ENCODE data around the gene STXBP1. TPM values are rescaled to one million over a fixed set of nuclear protein-coding genes. Genes with fewer than 3 reads are reported as not detected.

Gene STXBP1
- total and polyA plus RNA-seq, 2 of the 13 experiments (the other 11 are each of a cell fraction or from before 2014, with no cell fraction given) = 2.9 TPM

DNA sequence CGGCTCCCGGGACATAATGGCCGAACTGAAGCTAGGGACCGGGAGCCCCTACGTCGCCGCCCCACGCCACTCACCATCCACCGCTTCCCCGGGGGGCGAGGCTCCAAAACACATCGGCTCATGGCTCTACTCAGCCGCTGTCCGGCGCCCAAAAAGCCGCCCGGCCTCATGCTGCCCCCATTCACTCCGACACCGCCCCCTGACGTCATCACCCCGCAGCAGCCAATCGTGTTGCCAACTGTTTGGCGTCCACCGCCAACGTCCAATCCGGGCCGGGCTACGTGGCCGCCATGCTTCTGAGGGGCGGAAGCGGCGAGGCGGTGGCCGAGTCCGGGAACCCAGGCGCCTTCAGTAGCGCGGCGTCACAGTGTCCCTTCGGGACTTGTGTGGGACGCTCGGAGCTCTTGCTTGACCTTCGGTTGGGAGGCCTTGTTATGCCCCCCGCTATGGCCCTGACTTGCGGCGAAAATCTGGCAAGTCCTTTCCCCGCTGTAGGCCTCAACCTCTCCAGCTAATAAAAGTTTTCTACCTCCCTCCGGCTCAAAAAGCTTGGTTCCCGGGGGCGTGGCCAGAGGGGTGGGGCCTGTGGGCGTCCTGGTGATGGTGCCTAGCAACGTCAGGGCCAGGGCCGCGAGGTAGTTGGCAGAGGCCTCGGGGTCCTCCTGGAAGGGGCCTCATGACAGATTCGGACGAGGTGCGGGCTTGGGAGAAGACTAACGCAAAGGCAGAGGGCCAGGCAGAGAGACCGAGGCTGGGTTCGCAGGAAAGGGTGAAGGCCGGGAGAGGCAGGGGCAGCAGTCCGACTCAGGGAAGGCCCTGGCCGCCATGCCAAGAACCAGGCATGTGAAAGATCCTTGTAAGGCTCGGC is 103.6 kb downstream of the STXBP1 start, which contains the start of the genes PTRH1 and TTC16 (continued):
- TF ChIP-seq PHF5A (CRISPR knock-in tag; IDR thresholded peaks at IDR 0.05; ENCODE audit: low read depth, unreplicated experiment) (peak; percentile 29), ZNF761 (CRISPR knock-in tag; conservative IDR thresholded peaks at IDR 0.05) (no peak; the same call in 1 of the 2 replicates), U2AF2 (IDR thresholded peaks at IDR 0.05; ENCODE audit: low read depth, low read length) (no peak), MBD4 (IDR thresholded peaks at IDR 0.05; ENCODE audit: borderline replicate concordance, low read length) (no peak), SRY (CRISPR knock-in tag; IDR thresholded peaks at IDR 0.05) (peak; percentile 32; the same call in 1 of the 2 replicates), NKX3-1 (CRISPR knock-in tag; IDR thresholded peaks at IDR 0.05) (no peak), ZNF605 (CRISPR knock-in tag; IDR thresholded peaks at IDR 0.05) (peak; percentile 52; the same call in 1 of the 2 replicates), RORA (CRISPR knock-in tag; IDR thresholded peaks at IDR 0.05) (no peak), TEAD3 (CRISPR knock-in tag; optimal IDR thresholded peaks at IDR 0.05; ENCODE audit: borderline replicate concordance) (no peak), ARNTL (CRISPR knock-in tag; IDR thresholded peaks at IDR 0.05) (no peak), PCBP1 (IDR thresholded peaks at IDR 0.05; ENCODE audit: borderline replicate concordance, low read depth, low read length) (peak; percentile 95), ZNF383 (CRISPR knock-in tag; IDR thresholded peaks at IDR 0.05; ENCODE audit: borderline replicate concordance) (no peak), HNRNPLL (IDR thresholded peaks at IDR 0.05; ENCODE audit: low read depth, low read length, poor library complexity, severe bottlenecking) (peak; percentile 38), ZNF205 (CRISPR knock-in tag; IDR thresholded peaks at IDR 0.05) (no peak), SAP130 (CRISPR knock-in tag; IDR thresholded peaks at IDR 0.05; ENCODE audit: low read depth) (peak; percentile 99), ZFP37 (CRISPR knock-in tag; IDR thresholded peaks at IDR 0.05; ENCODE audit: borderline replicate concordance) (0 out of 2 replicates have a peak, but pooled peaks have one; percentile 27), MED8 (CRISPR knock-in tag; IDR thresholded peaks at IDR 0.05; ENCODE audit: insufficient replicate concordance) (peak; percentile 17), ZNF567 (CRISPR knock-in tag; IDR thresholded peaks at IDR 0.05; ENCODE audit: borderline replicate concordance) (no peak)
- TF ChIP-seq, protein P1, sequence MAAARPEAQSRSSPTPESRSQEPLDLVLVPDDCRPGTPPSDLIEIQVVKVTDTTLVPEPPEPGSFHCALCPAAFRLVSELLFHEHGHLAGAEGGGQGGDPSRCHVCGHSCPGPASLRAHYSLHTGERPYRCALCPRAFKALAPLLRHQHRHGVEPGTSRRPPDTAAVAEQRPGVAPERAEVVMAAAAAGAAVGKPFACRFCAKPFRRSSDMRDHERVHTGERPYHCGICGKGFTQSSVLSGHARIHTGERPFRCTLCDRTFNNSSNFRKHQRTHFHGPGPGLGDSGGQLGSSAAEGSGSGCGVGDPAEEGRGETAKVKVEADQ (CRISPR knock-in tag; IDR thresholded peaks at IDR 0.05; ENCODE audit: borderline replicate concordance) = 0 out of 2 replicates have a peak, but pooled peaks have one; percentile 57
- TF ChIP-seq, protein P2, sequence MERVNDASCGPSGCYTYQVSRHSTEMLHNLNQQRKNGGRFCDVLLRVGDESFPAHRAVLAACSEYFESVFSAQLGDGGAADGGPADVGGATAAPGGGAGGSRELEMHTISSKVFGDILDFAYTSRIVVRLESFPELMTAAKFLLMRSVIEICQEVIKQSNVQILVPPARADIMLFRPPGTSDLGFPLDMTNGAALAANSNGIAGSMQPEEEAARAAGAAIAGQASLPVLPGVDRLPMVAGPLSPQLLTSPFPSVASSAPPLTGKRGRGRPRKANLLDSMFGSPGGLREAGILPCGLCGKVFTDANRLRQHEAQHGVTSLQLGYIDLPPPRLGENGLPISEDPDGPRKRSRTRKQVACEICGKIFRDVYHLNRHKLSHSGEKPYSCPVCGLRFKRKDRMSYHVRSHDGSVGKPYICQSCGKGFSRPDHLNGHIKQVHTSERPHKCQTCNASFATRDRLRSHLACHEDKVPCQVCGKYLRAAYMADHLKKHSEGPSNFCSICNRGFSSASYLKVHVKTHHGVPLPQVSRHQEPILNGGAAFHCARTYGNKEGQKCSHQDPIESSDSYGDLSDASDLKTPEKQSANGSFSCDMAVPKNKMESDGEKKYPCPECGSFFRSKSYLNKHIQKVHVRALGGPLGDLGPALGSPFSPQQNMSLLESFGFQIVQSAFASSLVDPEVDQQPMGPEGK (CRISPR knock-in tag; IDR thresholded peaks at IDR 0.05) = peak; percentile 43
- TF ChIP-seq, protein P3, sequence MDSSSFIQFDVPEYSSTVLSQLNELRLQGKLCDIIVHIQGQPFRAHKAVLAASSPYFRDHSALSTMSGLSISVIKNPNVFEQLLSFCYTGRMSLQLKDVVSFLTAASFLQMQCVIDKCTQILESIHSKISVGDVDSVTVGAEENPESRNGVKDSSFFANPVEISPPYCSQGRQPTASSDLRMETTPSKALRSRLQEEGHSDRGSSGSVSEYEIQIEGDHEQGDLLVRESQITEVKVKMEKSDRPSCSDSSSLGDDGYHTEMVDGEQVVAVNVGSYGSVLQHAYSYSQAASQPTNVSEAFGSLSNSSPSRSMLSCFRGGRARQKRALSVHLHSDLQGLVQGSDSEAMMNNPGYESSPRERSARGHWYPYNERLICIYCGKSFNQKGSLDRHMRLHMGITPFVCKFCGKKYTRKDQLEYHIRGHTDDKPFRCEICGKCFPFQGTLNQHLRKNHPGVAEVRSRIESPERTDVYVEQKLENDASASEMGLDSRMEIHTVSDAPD (CRISPR knock-in tag; IDR thresholded peaks at IDR 0.05) = no peak
- TF ChIP-seq, protein P4, sequence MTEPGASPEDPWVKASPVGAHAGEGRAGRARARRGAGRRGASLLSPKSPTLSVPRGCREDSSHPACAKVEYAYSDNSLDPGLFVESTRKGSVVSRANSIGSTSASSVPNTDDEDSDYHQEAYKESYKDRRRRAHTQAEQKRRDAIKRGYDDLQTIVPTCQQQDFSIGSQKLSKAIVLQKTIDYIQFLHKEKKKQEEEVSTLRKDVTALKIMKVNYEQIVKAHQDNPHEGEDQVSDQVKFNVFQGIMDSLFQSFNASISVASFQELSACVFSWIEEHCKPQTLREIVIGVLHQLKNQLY (CRISPR knock-in tag; IDR thresholded peaks at IDR 0.05) = no peak
- TF ChIP-seq, protein P5, sequence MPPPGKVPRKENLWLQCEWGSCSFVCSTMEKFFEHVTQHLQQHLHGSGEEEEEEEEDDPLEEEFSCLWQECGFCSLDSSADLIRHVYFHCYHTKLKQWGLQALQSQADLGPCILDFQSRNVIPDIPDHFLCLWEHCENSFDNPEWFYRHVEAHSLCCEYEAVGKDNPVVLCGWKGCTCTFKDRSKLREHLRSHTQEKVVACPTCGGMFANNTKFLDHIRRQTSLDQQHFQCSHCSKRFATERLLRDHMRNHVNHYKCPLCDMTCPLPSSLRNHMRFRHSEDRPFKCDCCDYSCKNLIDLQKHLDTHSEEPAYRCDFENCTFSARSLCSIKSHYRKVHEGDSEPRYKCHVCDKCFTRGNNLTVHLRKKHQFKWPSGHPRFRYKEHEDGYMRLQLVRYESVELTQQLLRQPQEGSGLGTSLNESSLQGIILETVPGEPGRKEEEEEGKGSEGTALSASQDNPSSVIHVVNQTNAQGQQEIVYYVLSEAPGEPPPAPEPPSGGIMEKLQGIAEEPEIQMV (CRISPR knock-in tag; IDR thresholded peaks at IDR 0.05; ENCODE audit: low read depth) = no peak

Measured in HepG2 (cell line).